CD4-positive, alpha-beta T cell (primary cell): ENCODE measurements around the gene SLC27A2. TPM values are rescaled to one million over a fixed set of nuclear protein-coding genes. Genes with fewer than 3 reads are reported as not detected.

Source experiments
- ATAC-seq: fragments of 200-7000 bp; cut with Tn5 transposase; one replicate; pipeline ENCODE4 v1.10.0; 2022; ENCODE audit warnings: mild to moderate bottlenecking; ENCODE audit not compliant: poor library complexity
- CTCF ChIA-PET: fragments of 350-600 bp; sonication (Branson Sonifier 250); formaldehyde crosslinking; loops from one replicate; lab custom pipeline; 2021; ENCODE audit warnings: antibody characterized with exemption, inconsistent platforms; lab: Charles Lee
- POLR2A ChIA-PET: fragments of 350-600 bp; sonication (Branson Sonifier 250); formaldehyde crosslinking; loops from one replicate; lab custom pipeline; 2021; ENCODE audit warnings: antibody characterized with exemption, inconsistent platforms; lab: Charles Lee
- DNase-seq, 14 experiments: peaks; one replicate each; pipeline ENCODE4 v3.0.0-alpha.2; 2013 to 2020; ENCODE audit warnings: mixed read lengths in 2 of 14
- H3K27ac ChIP-seq, 2 donors: one replicate each; pipeline versions ENCODE4 v1.5.1 to v1.7.0; 2013; ENCODE audit warnings: low read length in 2 of 2, low read depth in 1 of 2, mild to moderate bottlenecking in 1 of 2
- H3K27me3 ChIP-seq, 2 experiments: 1 replicate in 1 of 2; 2 replicates in 1 of 2; pipeline versions ENCODE4 v1.6.1 to v1.7.0; 2013; ENCODE audit warnings: low read length in 2 of 2, control low read depth in 1 of 2, mild to moderate bottlenecking in 1 of 2, moderate library complexity in 1 of 2; ENCODE audit not compliant: insufficient read depth in 2 of 2, control insufficient read depth in 1 of 2
- H3K36me3 ChIP-seq: one replicate; pipeline ENCODE4 v1.6.1; 2013; ENCODE audit warnings: low read length, control low read depth; ENCODE audit not compliant: insufficient read depth
- H3K4me1 ChIP-seq: one replicate; pipeline ENCODE4 v1.6.1; 2013; ENCODE audit warnings: low read length, control low read depth; ENCODE audit not compliant: insufficient read depth
- H3K4me3 ChIP-seq: one replicate; pipeline ENCODE4 v1.5.1; 2013; ENCODE audit warnings: mild to moderate bottlenecking, low read length, moderate library complexity
- H3K9me3 ChIP-seq, 2 experiments: 1 replicate in 1 of 2; 2 replicates in 1 of 2; pipeline versions ENCODE4 v1.6.1 to v1.7.0; 2013; ENCODE audit warnings: low read length in 2 of 2, mild to moderate bottlenecking in 2 of 2, control low read depth in 1 of 2, moderate library complexity in 1 of 2; ENCODE audit not compliant: control insufficient read depth in 1 of 2, insufficient read depth in 1 of 2
- H3K27ac Mint-ChIP-seq: one replicate; pipeline ENCODE4 v1.8.0; 2020; ENCODE audit warnings: mixed read lengths
- H3K27me3 Mint-ChIP-seq: one replicate; pipeline ENCODE4 v1.8.0; 2021; ENCODE audit warnings: mixed read lengths
- H3K36me3 Mint-ChIP-seq: one replicate; pipeline ENCODE4 v1.8.0; 2021; ENCODE audit warnings: low read depth, mixed read lengths
- H3K4me1 Mint-ChIP-seq: one replicate; pipeline ENCODE4 v1.8.0; 2021; ENCODE audit warnings: low read depth, mixed read lengths
- H3K4me3 Mint-ChIP-seq: one replicate; pipeline ENCODE4 v1.8.0; 2020; ENCODE audit warnings: mild to moderate bottlenecking, mixed read lengths
- H3K9me3 Mint-ChIP-seq: one replicate; pipeline ENCODE4 v1.8.0; 2020; ENCODE audit warnings: mixed read lengths
- CTCF ChIP-seq: fragments of 200-600 bp; IDR thresholded peaks from one replicate; pipeline ENCODE4 v1.8.0; 2022; ENCODE audit warnings: antibody characterized with exemption, mild to moderate bottlenecking
- intact Hi-C, 2 experiments: fragments of 100-400 bp; cut with DNase I in 1 of 2; cut with micrococcal nuclease in 1 of 2; formaldehyde crosslinking; loops; one replicate each; pipeline versions ENCODE4 v1.15.1 to v1.9.0; 2023 to 2025; cut with DNase I, micrococcal nuclease
- total RNA-seq, 174 experiments: library from RNA in 2 of 174; stranded (reverse) in 2 of 174; gene quantifications; one replicate each; pipeline ENCODE4 v1.2.3 and lab custom pipeline; 2021 to 2026

Gene SLC27A2
- total RNA-seq, 2 experiments from 2014 or later: 0.22 to 0.31 TPM

- POLR2A ChIA-PET: no interaction called here
- Histone ChIP-seq H3K4me1 (peaks cover 13% of the 10 kb centered on the region), H3K27ac (no peak overlapping the region), H3K4me3 (no peak overlapping the region), H3K27me3 (no peaks in the 10 kb centered on the region), H3K36me3 (no peaks in the 10 kb centered on the region), H3K9me3 (no peaks in the 10 kb centered on the region)
- ATAC-seq (no peak), DNase-seq (no peak)
- Mint-ChIP-seq H3K36me3 (no peaks in the 10 kb centered on the region), H3K9me3 (no peaks in the 10 kb centered on the region), H3K4me3 (no peak overlapping the region), H3K27ac (no peak overlapping the region), H3K4me1 (peaks cover 17% of the 10 kb centered on the region), H3K27me3 (no peaks in the 10 kb centered on the region)
- CTCF ChIA-PET: interaction anchor here (0.9 kb wide), 1 partner anchor 8 kb away, joined by 3 read pairs; no protein-coding TSS in a partner anchor
- intact Hi-C loops: loop anchor here in 1 of 2 experiments (10.0 kb wide), 1 partner anchor 63 kb away; no protein-coding TSS in a partner anchor
- no peak for TF ChIP-seq CTCF
These were observed 75.3 kb downstream of the SLC27A2 start for GRCh38 chr15:50257332-50257731.

- Histone ChIP-seq H3K9me3 (no peaks in the 10 kb centered on the region), H3K27me3 (no peaks in the 10 kb centered on the region), H3K4me3 (no peak overlapping the region), H3K4me1 (peaks cover 19% of the 10 kb centered on the region), H3K27ac (no peak overlapping the region), H3K36me3 (no peaks in the 10 kb centered on the region)
- DNase-seq: no peak
- ChIA-PET POLR2A (no interaction called here), CTCF (interaction anchor here (0.9 kb wide), 1 partner anchor 9 kb away, joined by 3 read pairs; no protein-coding TSS in a partner anchor)
- Mint-ChIP-seq H3K4me3 (no peak overlapping the region), H3K27me3 (no peaks in the 10 kb centered on the region), H3K9me3 (no peaks in the 10 kb centered on the region), H3K36me3 (no peaks in the 10 kb centered on the region), H3K4me1 (peaks cover 23% of the 10 kb centered on the region), H3K27ac (no peak overlapping the region)
- intact Hi-C loops: loop anchor here in 1 of 2 experiments (10.0 kb wide), 1 partner anchor 63 kb away; no protein-coding TSS in a partner anchor
- no peak for ATAC-seq
- no peak for TF ChIP-seq CTCF
These were observed 75.9 kb downstream of the SLC27A2 start for GRCh38 chr15:50257924-50258323.

- TF ChIP-seq CTCF: no peak
- Histone ChIP-seq H3K27ac (no peak overlapping the region), H3K36me3 (no peaks in the 10 kb centered on the region), H3K9me3 (no peaks in the 10 kb centered on the region), H3K4me3 (no peak overlapping the region), H3K27me3 (no peaks in the 10 kb centered on the region), H3K4me1 (peaks cover 22% of the 10 kb centered on the region)
- Mint-ChIP-seq H3K4me1 (peaks cover 27% of the 10 kb centered on the region), H3K4me3 (no peak overlapping the region), H3K9me3 (no peaks in the 10 kb centered on the region), H3K27me3 (no peaks in the 10 kb centered on the region), H3K36me3 (no peaks in the 10 kb centered on the region), H3K27ac (no peak overlapping the region)
- POLR2A ChIA-PET: no interaction called here
- intact Hi-C loops: loop anchor here in 1 of 2 experiments (10.0 kb wide), 1 partner anchor 64 kb away; no protein-coding TSS in a partner anchor
- CTCF ChIA-PET: interaction anchor here (0.9 kb wide), 1 partner anchor 57 kb away, joined by 3 read pairs; no protein-coding TSS in a partner anchor
- ATAC-seq (no peak), DNase-seq (no peak)
These were observed 77.3 kb downstream of the SLC27A2 start for GRCh38 chr15:50259276-50259675.
